GM03348 (cell line): ENCODE measurements around the gene VAC14.
A peak's percentile ranks its signal among the peaks of the same experiment; 100 is the strongest.

ENCODE experiments used
- DNase-seq: peaks from one replicate; pipeline ENCODE4 v3.0.0; 2012; ENCODE audit warnings: low spot score

Gene VAC14

DNA sequence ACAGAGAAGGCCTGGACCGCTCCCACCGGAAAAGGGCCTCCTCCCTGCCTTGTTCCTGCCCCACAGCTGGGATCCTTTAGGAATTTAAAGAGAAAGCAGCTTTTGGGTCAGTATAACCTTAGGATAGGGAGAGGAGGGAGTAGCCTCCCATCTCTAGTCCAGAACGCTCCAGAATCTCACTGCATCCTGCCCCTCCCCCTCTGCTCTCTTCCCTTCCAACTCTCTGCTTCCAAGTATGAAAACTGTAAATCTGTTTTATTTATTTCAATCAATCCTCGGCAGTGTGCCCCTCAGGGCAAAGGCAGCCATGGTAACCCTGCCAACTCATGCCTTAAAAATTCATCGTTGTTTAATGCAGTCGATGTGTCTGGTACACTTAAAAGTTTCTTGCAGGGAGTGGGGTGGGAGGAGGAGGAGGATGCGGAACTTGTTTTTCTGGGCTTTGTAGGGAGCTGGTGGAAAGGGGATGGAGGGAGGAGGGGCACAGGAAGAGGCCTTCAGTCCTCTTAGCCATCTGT is 94.0 kb downstream of the VAC14 start:
- peak; percentile 71 for DNase-seq

DNA sequence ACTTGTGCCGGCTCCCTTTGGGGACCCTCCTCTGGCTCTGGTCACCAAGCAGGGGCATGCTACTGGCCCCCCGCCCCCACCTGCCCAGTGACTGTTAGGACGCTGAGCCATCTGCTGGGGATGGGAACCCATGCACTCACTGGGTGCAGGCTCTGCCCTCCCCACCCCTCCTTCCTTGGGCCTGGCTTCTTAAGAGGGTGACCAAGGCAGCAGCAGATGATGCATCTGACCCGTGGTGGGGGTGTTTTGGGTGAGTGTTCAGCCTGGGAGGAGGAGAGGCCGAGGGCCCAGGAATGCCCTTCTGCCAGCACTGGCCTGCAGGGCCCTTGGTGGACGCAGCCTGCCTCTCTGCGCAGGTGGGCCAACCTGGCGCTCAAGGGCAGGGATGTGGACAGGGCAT is 95.9 kb downstream of the VAC14 start:
- peak; percentile 56 for DNase-seq

DNA sequence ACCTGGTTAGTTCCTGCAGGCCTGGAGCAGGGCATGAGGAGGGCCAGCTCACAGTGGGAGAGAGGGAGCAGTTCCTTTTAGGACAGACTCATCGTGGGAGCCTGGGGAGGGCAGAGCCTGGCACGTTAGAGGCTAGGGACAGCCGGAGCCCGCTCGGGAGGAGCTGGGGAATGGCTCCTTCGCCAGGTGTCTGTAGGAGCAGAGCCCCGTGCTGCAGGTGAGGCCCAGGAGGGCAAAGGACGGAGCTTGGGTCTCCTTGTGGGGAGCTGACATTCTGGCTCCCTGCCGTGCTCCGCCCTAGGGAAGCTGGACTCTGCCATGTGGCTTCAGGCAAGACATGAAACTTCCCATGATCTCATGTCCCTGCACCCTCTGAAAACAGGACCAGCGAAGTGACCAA is 96.4 kb downstream of the VAC14 start:
- no peak for DNase-seq

DNA sequence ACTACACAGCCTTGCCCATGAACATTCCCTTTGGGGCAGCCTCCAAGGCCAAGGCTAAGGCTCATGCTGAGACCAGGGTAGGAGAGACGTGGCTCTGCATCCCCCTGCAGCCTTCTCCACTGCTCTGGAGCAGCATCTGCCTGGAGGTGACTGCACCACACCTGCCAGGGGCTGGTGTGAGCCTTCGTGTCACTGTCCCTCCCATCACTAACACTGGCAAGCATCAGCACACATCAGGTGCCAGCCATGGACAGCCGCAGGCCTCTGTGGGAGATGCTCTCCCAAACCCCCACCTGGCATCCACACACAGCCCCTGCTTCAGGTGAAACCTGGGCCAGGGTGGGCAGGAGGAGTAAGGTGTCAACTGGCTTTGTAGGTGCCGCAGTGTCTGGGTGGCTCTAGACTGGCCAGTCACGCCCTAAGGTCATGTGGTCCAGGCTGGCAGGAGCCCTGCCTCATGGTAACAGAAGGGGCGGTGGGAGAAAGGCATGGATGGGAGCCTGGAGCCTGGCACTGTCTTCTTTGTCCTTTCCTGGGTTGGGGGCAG is 97.0 kb downstream of the VAC14 start:
- no peak for DNase-seq

DNA sequence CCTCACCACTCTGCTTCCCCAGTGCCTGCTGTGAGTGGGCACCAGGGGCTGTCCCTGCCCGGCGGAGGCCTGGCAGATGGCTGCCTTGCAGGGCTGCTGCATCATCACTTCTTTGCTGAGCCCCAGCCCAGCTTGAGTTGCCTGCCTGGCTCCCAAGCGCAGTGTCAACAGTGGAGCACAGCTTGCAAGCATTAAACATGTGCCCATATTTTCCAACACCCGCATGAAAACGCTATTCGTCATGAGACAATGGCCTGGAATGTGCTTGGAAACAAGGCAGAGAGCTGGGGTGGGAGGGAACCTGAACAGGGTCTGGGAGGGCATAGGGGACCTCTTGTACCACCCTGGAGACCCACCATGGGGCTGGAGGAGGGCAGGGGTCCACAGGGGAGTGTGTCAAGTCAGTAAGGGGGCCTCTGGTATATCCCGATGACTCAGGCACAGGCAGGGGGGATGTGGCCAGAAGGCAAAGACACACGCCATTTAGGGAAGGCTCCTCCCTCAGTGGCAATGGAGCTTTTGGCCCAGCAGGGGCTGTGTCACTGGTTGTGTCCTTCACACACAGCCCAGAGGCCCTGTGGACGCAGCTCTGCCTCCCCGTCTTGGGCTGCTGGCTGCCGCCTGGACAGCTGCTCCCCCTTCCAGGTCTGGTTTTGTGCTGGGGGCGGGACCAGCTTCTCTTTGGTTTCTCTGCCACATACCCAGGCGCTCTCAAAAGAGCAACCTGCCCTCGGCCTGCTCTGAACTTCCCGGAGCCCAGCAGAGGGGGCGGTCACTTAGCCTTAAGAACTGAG is 97.7 kb downstream of the VAC14 start:
- peak; percentile 87 for DNase-seq

DNA sequence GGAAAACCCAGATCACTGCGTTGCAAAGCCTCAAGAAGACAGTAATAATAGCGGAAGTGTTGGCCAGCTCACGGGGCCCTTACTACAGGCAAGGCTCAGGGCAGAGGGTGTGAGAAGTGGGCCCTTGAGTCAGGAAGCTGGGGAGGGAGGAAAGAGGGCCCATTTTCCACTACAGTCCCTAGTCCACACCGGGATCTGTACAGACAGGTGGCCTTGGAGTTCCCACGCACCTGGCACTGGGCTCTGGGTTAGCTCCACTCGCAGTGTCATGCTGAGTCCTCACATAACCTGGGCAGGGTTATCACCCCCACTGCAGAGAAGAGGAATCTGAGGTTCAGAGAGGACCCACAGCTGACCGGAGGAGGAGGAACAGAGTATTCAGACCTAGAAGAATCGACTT is 98.3 kb downstream of the VAC14 start:
- DNase-seq = no peak

DNA sequence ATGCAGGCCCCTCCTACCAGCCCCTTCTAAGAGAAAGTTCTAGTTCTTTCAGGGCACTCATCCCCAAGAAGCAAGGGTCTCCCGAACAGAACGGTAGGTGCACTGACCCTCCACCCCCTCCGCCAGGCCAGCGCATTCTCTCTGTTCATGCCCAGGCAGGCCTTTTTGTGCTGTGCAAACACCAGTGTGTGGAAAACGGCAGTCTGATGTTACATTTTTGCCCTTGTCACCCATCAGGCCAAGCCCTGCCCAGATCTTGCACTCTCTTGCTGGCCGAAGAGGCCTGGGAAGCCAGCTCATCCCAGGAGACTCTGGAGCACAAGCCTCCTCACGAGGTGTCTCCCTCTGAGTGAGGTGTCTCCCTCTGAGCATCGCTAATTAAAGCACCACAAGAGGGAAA is 99.0 kb downstream of the VAC14 start:
- no peak for DNase-seq

DNA sequence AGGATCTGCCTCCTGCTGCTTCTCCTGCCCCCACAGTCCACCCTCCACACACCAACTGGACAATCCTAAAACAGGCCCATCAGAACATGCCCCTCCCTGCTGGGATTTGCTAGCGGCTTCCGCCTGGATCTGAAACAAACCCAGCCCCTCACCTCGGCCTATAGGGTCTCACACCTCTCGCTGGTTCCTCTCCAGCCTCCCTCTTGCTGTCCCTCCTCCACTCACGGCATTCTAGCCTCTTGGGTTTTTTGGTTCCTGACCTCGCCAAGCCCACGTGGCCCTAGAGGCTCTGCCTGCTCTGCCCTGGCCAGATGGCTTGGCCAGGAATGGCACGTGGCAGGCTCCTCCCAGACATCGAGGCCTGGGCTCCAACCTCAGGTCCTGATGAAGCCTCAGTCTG is 99.4 kb downstream of the VAC14 start:
- no peak for DNase-seq

DNA sequence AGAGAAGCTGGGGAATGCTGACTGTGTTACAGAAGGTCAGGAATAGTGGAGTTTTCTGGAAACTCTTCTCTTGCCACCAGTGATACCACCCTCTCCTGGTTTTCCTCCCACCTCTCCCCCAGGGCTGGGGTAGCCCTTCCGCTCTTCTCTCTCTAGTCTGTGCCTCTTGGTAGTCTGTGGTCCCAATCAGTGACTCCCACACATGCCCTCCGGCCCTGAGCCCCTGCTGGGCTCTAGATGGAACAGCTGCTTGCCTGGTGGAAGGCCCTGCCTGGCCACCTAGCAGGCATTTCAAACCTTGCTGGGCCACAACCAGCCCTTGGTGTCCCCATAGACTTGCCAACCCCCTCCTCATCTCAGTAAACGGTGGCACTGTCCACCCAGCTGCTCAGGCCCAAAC is 99.9 kb downstream of the VAC14 start:
- DNase-seq = no peak

DNA sequence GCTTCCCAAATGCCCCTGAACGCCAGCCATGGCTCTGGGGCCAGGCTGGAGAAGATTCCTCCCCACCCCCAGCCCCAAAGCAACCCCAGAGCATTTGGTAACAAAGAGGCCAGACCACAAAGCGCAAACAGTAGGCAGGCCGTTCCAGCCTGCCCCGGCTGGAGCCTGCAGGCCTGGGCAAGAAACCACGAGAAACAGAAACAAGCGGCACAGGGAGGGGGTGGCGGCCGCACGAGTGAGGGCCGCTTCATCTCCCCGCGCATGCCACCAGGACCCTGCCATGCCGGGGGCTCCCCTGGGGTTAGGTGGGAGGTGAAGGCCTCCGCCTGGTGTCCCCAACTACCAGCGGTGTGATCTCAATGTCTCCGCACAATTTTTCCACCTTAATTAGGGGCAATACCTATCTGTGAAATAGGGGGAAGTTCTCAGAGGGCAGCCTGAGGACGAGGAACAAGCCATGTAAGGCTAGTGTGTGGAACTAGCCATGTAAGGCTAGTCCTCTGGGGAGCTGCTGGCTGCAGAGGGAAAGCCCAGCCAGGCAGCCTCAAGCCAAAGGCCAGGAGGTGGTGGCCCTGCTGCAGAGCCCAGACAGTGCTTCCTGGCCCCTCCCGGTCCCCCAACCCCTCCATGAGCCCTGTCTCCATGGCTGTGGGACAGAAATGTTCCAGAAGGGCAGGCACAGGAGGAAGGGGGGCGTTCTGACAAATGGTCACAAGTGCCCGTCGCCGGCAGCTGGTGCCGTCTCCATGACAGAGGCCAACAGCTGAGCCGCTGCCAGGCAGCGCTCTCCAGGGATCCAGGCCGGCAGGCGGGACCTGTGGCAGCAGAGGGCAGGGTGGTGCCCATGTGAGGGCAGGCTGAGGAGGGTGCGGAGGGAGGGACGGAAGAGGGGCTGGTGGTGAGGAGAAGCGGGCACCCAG is 100.6 kb downstream of the VAC14 start:
- DNase-seq = no peak

DNA sequence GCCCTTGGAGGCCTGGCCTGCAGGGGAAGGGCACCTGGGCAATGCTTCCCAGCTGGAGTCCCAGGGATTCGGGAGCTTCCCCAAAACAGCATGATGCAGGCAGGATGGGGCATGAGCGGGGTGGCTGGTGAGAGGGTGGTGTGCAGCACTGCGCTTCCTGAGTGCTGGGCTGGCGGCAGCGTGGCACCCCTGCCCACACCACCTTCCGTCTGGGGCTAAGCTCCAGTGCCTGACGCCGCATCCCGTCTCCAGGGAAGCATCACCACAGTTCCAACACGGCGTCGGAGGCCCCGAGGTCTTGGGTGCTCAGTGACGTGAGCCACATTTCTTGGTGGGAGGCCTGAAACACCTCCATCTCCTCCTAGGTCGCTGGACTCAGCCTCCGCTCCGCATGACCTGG is 101.3 kb downstream of the VAC14 start:
- DNase-seq = no peak

DNA sequence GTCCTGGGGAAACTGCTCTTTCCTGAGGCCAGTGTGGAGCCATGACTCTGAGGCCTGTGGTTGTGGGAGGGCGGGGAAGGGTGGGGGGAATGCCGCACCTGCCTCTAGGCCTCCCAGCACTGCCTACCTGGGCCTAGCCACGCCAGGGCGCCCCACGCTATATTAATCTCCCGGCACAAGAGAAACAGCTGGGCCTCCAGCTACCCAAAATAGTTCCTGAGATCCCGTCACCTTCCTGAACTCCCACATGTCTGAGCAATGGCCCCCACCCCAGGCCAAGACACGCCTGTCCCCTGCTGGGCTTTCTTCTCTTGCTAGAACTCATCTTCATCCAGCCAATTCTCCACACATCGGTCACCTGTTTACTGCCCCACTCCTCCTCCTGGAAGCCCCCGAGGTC is 102.1 kb downstream of the VAC14 start:
- DNase-seq = no peak

DNA sequence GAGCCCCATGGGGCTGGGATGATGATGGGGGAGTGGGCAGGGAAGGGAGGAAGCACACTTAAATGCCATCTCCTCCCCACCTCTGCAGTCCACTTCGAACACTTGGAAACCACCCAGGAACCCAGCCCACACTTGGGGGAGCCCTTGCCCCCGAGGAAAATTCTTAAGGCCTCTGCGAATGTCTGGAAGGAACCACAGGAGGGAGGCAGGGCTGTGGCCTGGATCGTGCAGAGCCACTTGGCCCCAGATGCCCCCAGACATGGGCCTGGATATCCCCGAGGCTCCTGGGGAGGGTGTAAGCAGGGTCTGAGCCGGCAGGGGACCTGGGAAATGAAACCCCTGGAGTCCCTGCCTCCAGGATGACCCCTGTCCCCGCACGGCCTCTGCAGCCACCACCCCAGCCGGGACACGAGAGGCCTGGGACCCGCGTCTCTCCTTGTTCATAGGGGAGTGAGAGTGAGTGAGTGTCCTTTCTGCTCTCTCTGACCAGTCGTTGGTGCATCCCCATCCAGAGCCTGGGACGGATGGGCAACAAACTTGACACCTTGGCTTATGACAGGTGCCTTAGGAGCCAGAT is 103.3 kb downstream of the VAC14 start:
- DNase-seq = peak; percentile 57

DNA sequence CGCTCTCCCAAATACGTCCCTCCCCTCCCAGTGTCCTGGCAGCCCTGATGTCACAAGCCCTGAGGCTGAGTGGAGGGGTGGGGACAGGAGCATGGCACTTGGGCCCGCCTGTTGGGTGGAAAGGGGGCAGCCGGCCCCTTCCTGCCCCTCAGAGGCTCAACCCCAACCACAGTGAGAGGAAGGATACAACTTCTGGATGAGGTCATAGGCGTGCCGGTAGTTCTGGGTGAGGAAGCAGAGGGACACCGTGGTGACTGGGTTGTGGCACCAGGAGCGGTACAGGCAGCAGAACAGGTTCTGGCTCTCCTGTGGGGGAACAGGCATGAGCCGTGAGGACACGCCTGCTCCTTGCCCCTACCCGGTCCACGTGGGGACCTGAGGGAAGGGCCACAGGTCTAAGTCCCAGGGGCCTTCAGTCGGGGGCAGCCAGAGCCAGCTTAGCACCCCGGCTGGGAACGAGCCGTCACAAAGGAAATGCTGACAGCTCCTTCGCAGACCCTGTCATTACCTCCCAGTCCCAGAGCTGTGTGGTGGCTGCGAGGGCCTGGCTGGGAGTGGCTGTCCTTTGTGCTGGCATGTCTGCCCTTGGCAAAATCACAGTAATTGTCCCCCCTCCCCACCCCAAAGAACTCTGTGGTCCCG is 103.9 kb downstream of the VAC14 start:
- DNase-seq = no peak

DNA sequence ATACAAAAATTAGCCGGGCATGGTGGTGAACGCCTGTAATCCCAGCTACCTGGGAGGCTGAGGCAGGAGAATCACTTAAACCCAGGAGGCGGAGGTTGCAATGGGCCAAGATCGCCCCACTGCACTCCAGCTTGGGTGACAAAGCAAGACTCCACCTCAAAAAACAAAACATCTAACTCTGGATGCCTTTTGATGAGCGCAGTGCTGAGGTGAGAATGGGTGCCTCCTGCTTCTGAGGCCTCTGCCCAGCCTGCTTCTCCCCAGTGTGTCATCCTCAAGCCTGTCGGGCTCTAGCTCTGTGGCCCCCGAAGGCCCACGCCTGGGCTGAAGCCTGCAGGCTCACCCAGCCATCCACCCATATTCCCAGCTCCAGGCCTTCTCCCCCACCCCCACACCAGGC is 104.6 kb downstream of the VAC14 start:
- DNase-seq = no peak

DNA sequence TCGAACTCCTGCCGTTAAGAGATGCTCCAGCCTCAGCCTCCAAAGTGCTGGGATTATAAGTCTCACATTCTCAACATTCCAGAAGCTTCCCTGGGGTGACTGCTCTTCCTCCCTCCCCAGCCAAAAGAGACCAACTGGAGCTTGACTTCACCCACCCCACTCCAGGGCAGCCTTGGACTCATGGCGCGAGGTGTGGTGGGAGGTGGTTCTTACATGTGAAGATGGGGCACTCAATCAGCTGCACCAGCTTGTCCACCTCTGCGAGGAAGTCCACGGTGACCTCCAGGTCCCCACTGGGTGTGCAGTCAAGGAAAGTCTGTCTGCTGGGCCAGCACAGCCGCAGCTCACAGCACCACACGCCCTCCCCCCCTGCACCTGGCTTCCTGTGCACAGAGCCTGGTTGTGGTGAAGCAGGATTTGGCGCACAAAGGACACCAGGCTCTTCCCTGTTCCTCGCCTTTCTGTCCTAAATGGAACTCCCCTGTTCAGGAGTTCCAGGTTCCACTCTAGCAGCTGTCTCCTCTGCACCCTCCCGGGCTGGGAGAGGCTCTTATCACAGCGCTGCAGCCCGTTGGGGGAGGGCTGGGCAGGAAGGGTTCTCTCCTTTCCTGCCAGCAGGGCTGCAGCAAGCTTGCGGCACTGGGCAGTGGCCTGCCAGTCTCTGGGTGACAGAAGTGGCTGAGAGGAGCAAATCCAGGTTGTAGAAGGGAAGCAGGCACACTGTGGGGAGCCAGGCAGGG is 105.5 kb downstream of the VAC14 start:
- DNase-seq = no peak

DNA sequence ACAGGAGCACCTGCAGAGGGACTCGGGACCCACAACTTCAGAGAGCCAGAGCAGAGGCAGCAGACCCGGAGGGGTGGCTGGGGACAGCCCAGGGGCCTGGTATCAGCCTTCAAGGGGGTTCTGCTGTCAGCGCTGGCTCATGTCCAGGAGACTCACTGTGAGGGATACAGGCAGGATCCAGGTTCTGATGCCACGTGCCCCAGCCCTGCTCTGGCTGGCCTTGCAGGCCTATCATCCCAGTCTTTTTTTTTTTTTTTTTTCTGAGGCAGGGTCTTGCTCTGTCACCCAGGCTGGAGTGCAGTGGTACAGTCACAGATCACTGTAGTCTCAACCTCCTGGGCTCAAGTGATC is 106.1 kb downstream of the VAC14 start:
- DNase-seq = no peak

DNA sequence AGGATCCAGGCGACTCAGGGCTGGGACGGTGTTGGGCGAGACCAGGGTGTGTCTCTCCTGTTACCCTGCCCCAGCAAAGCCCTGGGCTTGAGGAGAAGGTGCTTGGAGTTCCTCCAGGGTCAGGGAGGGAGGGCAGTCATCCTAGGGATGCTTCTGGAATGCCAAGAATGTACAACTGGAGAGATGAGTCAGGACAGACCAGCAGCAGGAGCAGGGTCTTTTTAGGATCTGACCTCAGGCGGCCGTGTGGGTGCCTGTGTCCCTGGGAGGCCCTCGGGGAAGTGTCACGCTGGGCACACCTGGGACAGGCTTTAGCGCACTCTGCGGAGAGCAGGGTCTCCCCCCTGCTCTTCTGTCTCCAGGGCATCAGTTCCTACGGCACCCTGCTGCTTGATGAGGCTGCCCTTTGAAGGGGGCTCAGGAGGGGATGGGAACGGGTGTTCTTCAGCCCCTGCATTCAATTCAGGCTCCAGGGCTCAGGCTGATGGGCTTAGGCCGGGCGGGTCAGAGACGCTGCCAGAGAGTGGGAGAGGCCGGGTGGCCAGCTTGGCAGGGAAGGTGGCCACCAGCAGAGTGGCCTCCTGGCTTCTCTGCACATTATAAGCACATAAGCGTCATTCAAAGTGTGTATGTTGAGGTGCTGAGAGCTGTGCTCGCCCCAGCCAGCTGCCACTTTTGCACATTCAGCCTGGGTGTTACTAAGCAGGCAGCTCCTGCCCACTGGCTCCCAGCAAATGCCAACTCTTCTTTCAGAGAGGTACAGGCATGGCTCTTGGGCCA is 106.7 kb downstream of the VAC14 start:
- DNase-seq = peak; percentile 94

DNA sequence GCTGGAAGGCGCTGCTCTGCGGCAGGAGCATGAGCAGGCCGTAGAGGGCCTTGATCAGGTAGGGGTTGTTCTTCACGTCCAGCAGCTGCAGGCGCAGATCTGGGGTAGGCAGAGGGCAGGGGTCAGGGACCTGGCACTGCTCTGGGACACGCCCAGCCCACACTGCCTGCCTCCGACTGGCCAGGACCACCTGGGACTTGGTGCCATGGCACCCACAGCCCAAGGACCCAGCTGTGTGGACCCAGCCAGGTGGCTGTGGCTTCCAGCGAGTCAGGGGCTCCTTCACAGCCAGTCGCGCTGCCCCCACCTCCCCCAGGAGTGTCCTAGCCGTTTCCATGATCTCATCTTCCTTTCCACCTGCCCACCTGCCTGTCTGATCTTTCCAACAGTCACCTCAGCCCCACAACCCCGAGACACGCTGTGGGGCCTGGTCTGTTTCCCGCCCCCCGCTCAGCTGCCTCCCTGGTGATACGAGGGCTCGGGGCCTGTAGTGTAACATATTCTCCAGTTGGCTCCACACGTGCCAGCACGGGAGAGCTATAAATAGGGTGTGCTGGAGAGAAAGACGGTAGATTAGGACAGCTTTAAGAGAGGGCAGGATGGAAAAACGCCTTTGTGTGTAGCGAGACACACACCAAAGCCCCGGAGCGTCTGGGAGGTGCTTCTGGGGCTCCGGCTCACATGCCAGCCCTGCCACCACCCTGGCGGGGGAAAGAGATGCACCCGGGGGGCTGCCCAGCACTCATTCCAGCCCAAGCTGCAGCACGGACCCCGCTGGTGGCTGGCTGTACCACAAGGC is 107.9 kb downstream of the VAC14 start:
- no peak for DNase-seq
